K562 (cell line): ENCODE data around the gene MRPS15. TPM values are rescaled to one million over a fixed set of nuclear protein-coding genes. Genes with fewer than 3 reads are reported as not detected.
A peak's percentile ranks its signal among the peaks of the same experiment; 100 is the strongest.

Experiments
- ARHGAP35 ChIP-seq: fragments of 450-650 bp; IDR thresholded peaks from 2 replicates; pipeline ENCODE4 v1.6.1; 2018; ENCODE audit not compliant: partially characterized antibody
- CBX2 ChIP-seq: fragments of 200-600 bp; sonication (generic); IDR thresholded peaks from one replicate; pipeline ENCODE4 v1.6.1; 2012; ENCODE audit warnings: mild to moderate bottlenecking, low read length, inconsistent platforms; ENCODE audit not compliant: insufficient read depth, poor library complexity, severe bottlenecking
- CBX3 ChIP-seq, 2 experiments: IDR thresholded peaks; 1 replicate in 1 of 2; 2 replicates in 1 of 2; pipeline ENCODE4 v1.6.1; 2012; ENCODE audit warnings: inconsistent platforms in 2 of 2, low read length in 2 of 2, borderline replicate concordance in 1 of 2, control low read depth in 1 of 2
- CEBPG ChIP-seq, 3 experiments: fragments of 200-800 bp in 1 of 3; sonication (Bioruptor generic) in 1 of 3; sonication (generic) in 1 of 3; formaldehyde crosslinking in 1 of 3; IDR thresholded peaks in 2 of 3; conservative IDR thresholded peaks in 1 of 3; 2 replicates each; pipeline versions ENCODE4 v1.6.1 to v1.8.0; 2016 to 2022; ENCODE audit warnings: missing compliant biosample characterization in 2 of 3, missing genetic modification characterization in 2 of 3, mild to moderate bottlenecking in 1 of 3, missing genetic modification reagents in 1 of 3
- CHD2 ChIP-seq: IDR thresholded peaks from 2 replicates; pipeline ENCODE4 v1.6.1; 2011; ENCODE audit warnings: low read depth, low read length
- CREB1 ChIP-seq, 2 experiments: sonication (generic) in 1 of 2; formaldehyde crosslinking in 1 of 2; IDR thresholded peaks; 2 replicates each; pipeline versions ENCODE4 v1.6.1 to v1.8.0; 2012 to 2022; ENCODE audit warnings: inconsistent platforms in 1 of 2, mild to moderate bottlenecking in 1 of 2, missing genetic modification reagents in 1 of 2, moderate library complexity in 1 of 2
- FOXA1 ChIP-seq: fragments of 450-650 bp; IDR thresholded peaks from 2 replicates; pipeline ENCODE4 v1.6.1; 2016; ENCODE audit warnings: mild to moderate bottlenecking, borderline replicate concordance
- HDAC1 ChIP-seq, 2 experiments: fragments of 450-650 bp; IDR thresholded peaks; 2 replicates each; pipeline ENCODE4 v1.6.1; 2016 to 2017; ENCODE audit warnings: inconsistent platforms in 1 of 2, mild to moderate bottlenecking in 1 of 2, moderate library complexity in 1 of 2
- HDGF ChIP-seq: fragments of 450-650 bp; IDR thresholded peaks from 2 replicates; pipeline ENCODE4 v1.6.1; 2016
- HEY1 ChIP-seq: fragments of 250-450 bp; sonication (Bioruptor Pico); IDR thresholded peaks from 2 replicates; pipeline ENCODE4 v1.5.0; 2020; ENCODE audit warnings: mild to moderate bottlenecking, moderate library complexity, borderline replicate concordance
- HLTF ChIP-seq: fragments of 450-650 bp; IDR thresholded peaks from 2 replicates; pipeline ENCODE4 v1.6.1; 2016
- HOXB6 ChIP-seq: fragments of 250-450 bp; sonication (Bioruptor Pico); IDR thresholded peaks from 2 replicates; pipeline ENCODE4 v1.5.1; 2022; ENCODE audit warnings: mild to moderate bottlenecking, borderline replicate concordance
- KDM2B ChIP-seq: fragments of 250-450 bp; sonication (Bioruptor Pico); IDR thresholded peaks from 2 replicates; pipeline ENCODE4 v1.8.0; 2021; ENCODE audit warnings: mild to moderate bottlenecking, moderate library complexity
- L3MBTL2 ChIP-seq: fragments of 450-650 bp; IDR thresholded peaks from 2 replicates; pipeline ENCODE4 v1.6.1; 2016; ENCODE audit warnings: mild to moderate bottlenecking, moderate library complexity
- MEF2A ChIP-seq: IDR thresholded peaks from 2 replicates; pipeline ENCODE4 v1.6.1; 2011; ENCODE audit warnings: low read depth, mild to moderate bottlenecking, low read length, moderate library complexity; ENCODE audit not compliant: control insufficient read depth
- MEF2D ChIP-seq: conservative IDR thresholded peaks from 2 replicates; pipeline ENCODE4 v1.6.1; 2016; ENCODE audit warnings: low read depth, missing genetic modification characterization, missing compliant biosample characterization
- MTA3 ChIP-seq: fragments of 450-650 bp; formaldehyde crosslinking; IDR thresholded peaks from 2 replicates; pipeline ENCODE4 v1.6.1; 2017; ENCODE audit warnings: mild to moderate bottlenecking, borderline replicate concordance
- NFRKB ChIP-seq: fragments of 450-650 bp; IDR thresholded peaks from 2 replicates; pipeline ENCODE4 v1.6.1; 2016; ENCODE audit warnings: low read depth
- NR2C1 ChIP-seq, 2 experiments: fragments of 450-650 bp; IDR thresholded peaks; 2 replicates each; pipeline ENCODE4 v1.6.1; 2017; ENCODE audit warnings: mild to moderate bottlenecking in 2 of 2, antibody characterized with exemption in 1 of 2, inconsistent platforms in 1 of 2, missing compliant biosample characterization in 1 of 2, missing genetic modification characterization in 1 of 2
- NR4A1 ChIP-seq, 2 experiments: fragments of 250-450 bp in 1 of 2; fragments of 450-650 bp in 1 of 2; sonication (Bioruptor Pico) in 1 of 2; IDR thresholded peaks; 2 replicates each; pipeline versions ENCODE4 v1.4.0 to v1.6.1; 2016 to 2020; ENCODE audit warnings: mild to moderate bottlenecking in 2 of 2, missing compliant biosample characterization in 1 of 2, missing genetic modification characterization in 1 of 2, moderate library complexity in 1 of 2
- RBM15 ChIP-seq: fragments of 200-400 bp; formaldehyde crosslinking; IDR thresholded peaks from 2 replicates; pipeline ENCODE4 v1.6.1; 2018; ENCODE audit warnings: mild to moderate bottlenecking, low read length, moderate library complexity; ENCODE audit not compliant: insufficient read depth
- RBM39 ChIP-seq: fragments of 200-400 bp; formaldehyde crosslinking; optimal IDR thresholded peaks from 2 replicates; pipeline ENCODE3; 2018; ENCODE audit warnings: low read depth, low read length
- SMAD4 ChIP-seq: fragments of 250-450 bp; sonication (Bioruptor Pico); conservative IDR thresholded peaks from 2 replicates; pipeline ENCODE4 v1.8.0; 2021; ENCODE audit warnings: inconsistent platforms, mild to moderate bottlenecking, moderate library complexity
- STAG1 ChIP-seq: sonication (generic); formaldehyde crosslinking; IDR thresholded peaks from 2 replicates; pipeline ENCODE4 v1.5.0; 2020; ENCODE audit warnings: missing genetic modification reagents, borderline replicate concordance
- TBP ChIP-seq: optimal IDR thresholded peaks from 2 replicates; pipeline ENCODE3; 2011; ENCODE audit warnings: low read depth, low read length, improper control_type of control experiment
- TCF7 ChIP-seq: sonication (generic); IDR thresholded peaks from 2 replicates; pipeline ENCODE4 v1.6.1; 2016; ENCODE audit warnings: antibody characterized with exemption, borderline replicate concordance
- TCFL5 ChIP-seq: fragments of 250-450 bp; sonication (Bioruptor Pico); conservative IDR thresholded peaks from 2 replicates; pipeline ENCODE4 v1.6.1; 2021; ENCODE audit warnings: mild to moderate bottlenecking, moderate library complexity, matching md5 sums
- THAP7 ChIP-seq: fragments of 250-450 bp; sonication (Bioruptor Pico); IDR thresholded peaks from 2 replicates; pipeline ENCODE4 v1.5.0; 2021
- ZNF217 ChIP-seq: sonication (generic); formaldehyde crosslinking; IDR thresholded peaks from 2 replicates; pipeline ENCODE4 v1.8.0; 2022; ENCODE audit warnings: mild to moderate bottlenecking, missing genetic modification reagents
- ZNF23 ChIP-seq: fragments of 250-450 bp; sonication (Bioruptor Pico); IDR thresholded peaks from 2 replicates; pipeline ENCODE4 v1.4.0; 2020; ENCODE audit warnings: mild to moderate bottlenecking
- ZNF253 ChIP-seq: fragments of 250-450 bp; sonication (Bioruptor Pico); conservative IDR thresholded peaks from 2 replicates; pipeline ENCODE4 v1.6.1; 2021; ENCODE audit warnings: mild to moderate bottlenecking
- polyA plus RNA-seq, 8 experiments: library from polyadenylated mRNA; depleted of rRNA in 4 of 8; stranded (reverse) in 5 of 8; unstranded in 3 of 8; fragments of >200 nt; fragmentation: Nextera tagmentation in 2 of 8; fragmentation: Illumina TruSeq in 1 of 8; extraction: Ambion mirVana in 2 of 8; extraction: Trizol in 1 of 8; gene quantifications; 2 replicates each; pipeline versions ENCODE4 v1.2.1 to v1.2.3, GENCODE V29; 2011 to 2014; ENCODE audit warnings: inconsistent platforms in 1 of 8, missing spikeins in 1 of 8
- total RNA-seq, 7 experiments: library from RNA; depleted of rRNA in 6 of 7; stranded (reverse); fragments of >200 nt in 6 of 7; fragmentation: Illumina TruSeq in 2 of 7; extraction: Trizol in 2 of 7; gene quantifications; 2 replicates each; pipeline versions ENCODE4 v1.2.1 to v1.2.3, GENCODE V29; 2011 to 2021; ENCODE audit warnings: low replicate concordance in 1 of 7

MRPS15 gene
- total and polyA plus RNA-seq, 9 of the 15 experiments (the other 6 are each of a cell fraction or from before 2014, with no cell fraction given), result 62.9 to 286 (median 149) TPM

GRCh38 chr1:36448530-36449056 is 15.6 kb downstream of the MRPS15 start (continued):
- TF ChIP-seq CREB1 (IDR thresholded peaks at IDR 0.05) (no peak), CREB1 (CRISPR knock-in tag; IDR thresholded peaks at IDR 0.05) (no peak), NR4A1 (CRISPR knock-in tag; IDR thresholded peaks at IDR 0.05) (no peak), NR4A1 (tag; IDR thresholded peaks at IDR 0.05) (peak; percentile 71; the same call in 1 of the 2 replicates), ZNF217 (CRISPR knock-in tag) (no peak), HLTF (peak; percentile 52; the same call in 1 of the 2 replicates), NFRKB (no peak), FOXA1 (no peak), CHD2 (no peak), HOXB6 (0 out of 2 replicates have a peak, but pooled peaks have one; percentile 57), THAP7 (CRISPR knock-in tag) (0 out of 2 replicates have a peak, but pooled peaks have one; percentile 22), RBM39 (no peak), TCFL5 (no peak), CEBPG (CRISPR knock-in tag; IDR thresholded peaks at IDR 0.05) (peak; percentile 58), CEBPG (tag; conservative IDR thresholded peaks at IDR 0.05 in 1 of 2, IDR thresholded peaks at IDR 0.05 in 1 of 2) (peak in 1 of 2 experiments; percentile 78; a peak in 2 of 4 replicates), HDAC1 (IDR thresholded peaks at IDR 0.05) (peak in 1 of 2 experiments; percentile 53; a peak in 1 of 4 replicates), TCF7 (no peak), ZNF253 (CRISPR knock-in tag) (no peak), CBX2 (no peak), STAG1 (no peak), MTA3 (0 out of 2 replicates have a peak, but pooled peaks have one; percentile 32), TBP (peak; percentile 73), KDM2B (no peak), RBM15 (no peak), MEF2D (tag) (0 out of 2 replicates have a peak, but pooled peaks have one; percentile 47), HEY1 (CRISPR knock-in tag) (no peak), MEF2A (0 out of 2 replicates have a peak, but pooled peaks have one; percentile 25), CBX3 (IDR thresholded peaks at IDR 0.05; ENCODE audit: borderline replicate concordance in 1 of 2, low read length in 2 of 2) (no peak), L3MBTL2 (no peak), HDGF (peak; percentile 95; the same call in 1 of the 2 replicates), ARHGAP35 (no peak), NR2C1 (IDR thresholded peaks at IDR 0.05) (no peak), NR2C1 (tag; IDR thresholded peaks at IDR 0.05) (no peak), ZNF23 (CRISPR knock-in tag) (no peak), SMAD4 (CRISPR knock-in tag) (no peak)
